PFSK-1 (cell line): ENCODE results near the gene LHX3.

Experiments
- FOXP2 ChIP-seq: optimal IDR thresholded peaks from 2 replicates; pipeline ENCODE3; 2011; ENCODE audit warnings: borderline replicate concordance, control low read depth, inconsistent platforms; ENCODE audit not compliant: insufficient read depth; ENCODE audit errors: extremely low read length, extremely low read depth
- POLR2AphosphoS5 ChIP-seq: IDR thresholded peaks from 2 replicates; pipeline ENCODE4 v1.6.1; 2012; ENCODE audit warnings: low read depth, mild to moderate bottlenecking, control low read depth, low read length, moderate library complexity
- REST ChIP-seq, 2 experiments: IDR thresholded peaks; 2 replicates each; pipeline versions ENCODE4 v1.6.1 to v1.8.0; 2011 to 2012; ENCODE audit warnings: low read depth in 2 of 2, low read length in 2 of 2, control low read depth in 1 of 2, inconsistent platforms in 1 of 2, mild to moderate bottlenecking in 1 of 2, moderate library complexity in 1 of 2; ENCODE audit not compliant: insufficient read depth in 1 of 2
- SIN3A ChIP-seq: IDR thresholded peaks from 2 replicates; pipeline ENCODE4 v1.6.1; 2012; ENCODE audit warnings: mild to moderate bottlenecking, low read length, moderate library complexity, borderline replicate concordance; ENCODE audit not compliant: insufficient read depth
- TAF1 ChIP-seq: IDR thresholded peaks from 2 replicates; pipeline ENCODE4 v1.6.1; 2012; ENCODE audit warnings: low read length, control low read depth, borderline replicate concordance; ENCODE audit not compliant: insufficient read depth

Gene LHX3

GRCh38 chr9:136244122-136244968, 39.4 kb upstream of the LHX3 start:
- no peak for TF ChIP-seq SIN3A
- no peak for TF ChIP-seq POLR2AphosphoS5
- no peak for TF ChIP-seq TAF1
- no peak for TF ChIP-seq REST (IDR thresholded peaks at IDR 0.05; ENCODE audit: insufficient read depth in 1 of 2, low read depth in 2 of 2, low read length in 2 of 2)
- no peak for TF ChIP-seq FOXP2

- no peak for TF ChIP-seq FOXP2
- no peak for TF ChIP-seq POLR2AphosphoS5
- TF ChIP-seq REST (IDR thresholded peaks at IDR 0.05; ENCODE audit: insufficient read depth in 1 of 2, low read depth in 2 of 2, low read length in 2 of 2): no peak
- TF ChIP-seq SIN3A: no peak
- no peak for TF ChIP-seq TAF1
Measured at GRCh38 chr9:136243631-136244030, 38.7 kb upstream of the LHX3 start.

- TF ChIP-seq FOXP2: no peak
- TF ChIP-seq REST (IDR thresholded peaks at IDR 0.05; ENCODE audit: insufficient read depth in 1 of 2, low read depth in 2 of 2, low read length in 2 of 2): no peak
- no peak for TF ChIP-seq SIN3A
- no peak for TF ChIP-seq TAF1
- TF ChIP-seq POLR2AphosphoS5: no peak
Measured at GRCh38 chr9:136242918-136243525, 38.1 kb upstream of the LHX3 start.

GRCh38 chr9:136242248-136242647, 37.3 kb upstream of the LHX3 start:
- no peak for TF ChIP-seq REST (IDR thresholded peaks at IDR 0.05; ENCODE audit: insufficient read depth in 1 of 2, low read depth in 2 of 2, low read length in 2 of 2)
- no peak for TF ChIP-seq POLR2AphosphoS5
- TF ChIP-seq TAF1: no peak
- TF ChIP-seq SIN3A: no peak
- TF ChIP-seq FOXP2: no peak
